Measurements from ENCODE around the gene TMEM131.
"Not testable (repeated sequence)": the region's sequence is repeated elsewhere in the genome, so short reads cannot be mapped to it uniquely, and the experiment has no call there.

TMEM131 gene

DNA sequence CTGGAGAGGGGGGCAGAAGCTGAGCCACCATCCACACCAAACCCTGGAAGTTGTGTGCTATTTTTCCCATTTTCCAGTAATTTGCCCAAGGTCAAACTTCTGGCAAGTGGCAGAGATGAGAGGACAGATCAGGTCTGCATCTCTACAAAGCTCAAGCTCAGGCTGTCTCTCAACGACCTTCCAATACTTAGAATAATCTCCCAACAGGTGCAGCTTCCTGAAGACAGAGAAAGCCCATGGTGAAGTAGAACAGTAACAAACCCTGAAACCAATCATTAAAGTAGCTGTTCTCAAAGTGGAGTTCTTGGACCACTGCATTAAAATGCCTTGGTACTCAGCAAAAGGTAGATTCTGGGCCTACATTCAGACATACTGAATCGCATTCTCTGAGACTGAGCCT lies 37.6 kb downstream of the TMEM131 start:
- Histone ChIP-seq H2BK15ac (ENCODE audit: low read length) (no peak overlapping the region), H3K9me3 (replicated peaks in 1 of 2; ENCODE audit: control insufficient read depth in 2 of 2, insufficient read depth in 1 of 2, low read depth in 1 of 2, low read length in 2 of 2) (no peaks in the 10 kb centered on the region), H3K79me1 (ENCODE audit: low read depth, low read length) (peaks cover 2% of the 10 kb centered on the region), H3K4me1 (ENCODE audit: control insufficient read depth in 2 of 2, insufficient read depth in 1 of 2, low read depth in 1 of 2, low read length in 2 of 2) (no peaks in the 10 kb centered on the region), H2AFZ (ENCODE audit: low read length) (no peak overlapping the region), H2BK5ac (ENCODE audit: low read length) (no peak overlapping the region), H3K18ac (ENCODE audit: low read length) (no peak overlapping the region), H3K4me2 (ENCODE audit: insufficient read depth, low read length, poor library complexity, severe bottlenecking) (no peak overlapping the region), H3K4ac (ENCODE audit: low read length) (no peak overlapping the region), H2BK12ac (ENCODE audit: low read length) (no peak overlapping the region), H3K36me3 (replicated peaks in 1 of 2; ENCODE audit: control insufficient read depth in 2 of 2, insufficient read depth in 2 of 2, low read length in 2 of 2) (no peaks in the 10 kb centered on the region), H2BK120ac (ENCODE audit: low read depth, low read length) (no peak overlapping the region), H4K91ac (ENCODE audit: low read depth, low read length, poor library complexity) (no peak overlapping the region), H4K8ac (ENCODE audit: low read depth, low read length) (no peak overlapping the region), H3K4me3 (ENCODE audit: low read length in 2 of 2) (no peak overlapping the region), H3K23ac (ENCODE audit: low read depth, low read length, poor library complexity) (no peak overlapping the region), H3K27ac (replicated peaks; ENCODE audit: low read length) (no peak overlapping the region), H3K27me3 (ENCODE audit: control insufficient read depth in 3 of 3, insufficient read depth in 3 of 3, low read depth in 1 of 3, low read length in 3 of 3) (no peaks in the 10 kb centered on the region), H3K14ac (ENCODE audit: low read length) (no peak overlapping the region), H2AK5ac (ENCODE audit: low read depth, low read length) (no peak overlapping the region), H3K9ac (ENCODE audit: low read depth, low read length, poor library complexity) (no peak overlapping the region)
- WGBS, 2 donors (ENCODE audit: extremely low coverage in 2 of 2, insufficient read length in 2 of 2, insufficient replicate concordance in 1 of 2) = no CpG with 5 or more reads among the region's 2 CpGs
- DNase-seq (ENCODE audit: low spot score) = no peak

DNA sequence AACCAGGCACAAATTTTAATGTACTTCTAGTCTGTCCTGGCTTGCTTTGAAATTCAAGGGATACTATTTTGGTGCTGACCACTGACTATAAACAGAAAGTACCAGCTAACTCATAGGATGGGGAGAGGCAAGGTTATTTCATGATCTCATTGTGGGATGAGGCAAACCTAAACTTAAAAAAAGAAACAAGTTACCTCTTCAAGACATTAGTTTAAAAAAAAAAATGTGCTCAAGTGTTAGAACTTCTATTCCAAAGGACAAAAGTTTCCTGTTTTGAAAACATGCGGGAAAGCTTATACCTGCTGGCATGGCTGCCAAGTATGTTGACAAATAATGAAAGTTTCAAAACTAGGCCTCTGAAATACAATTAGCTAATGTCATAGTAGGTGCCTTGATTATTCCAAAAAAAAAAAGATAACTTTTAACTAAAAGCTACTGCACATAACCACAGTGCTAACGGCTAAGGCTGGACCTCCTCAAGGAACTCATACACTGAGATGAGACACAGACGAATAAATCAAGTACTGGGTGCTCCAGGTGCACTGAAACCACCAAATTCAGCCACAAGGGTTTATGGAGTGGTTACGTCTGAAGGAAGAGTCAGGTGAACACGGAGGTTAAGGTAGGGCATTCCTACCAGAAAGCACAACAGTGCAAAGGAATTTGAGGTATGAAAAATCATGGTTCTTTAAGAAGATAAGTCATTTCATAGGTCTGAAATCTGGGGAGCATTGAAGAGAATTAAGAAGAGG lies 38.1 kb downstream of the TMEM131 start:
- Histone ChIP-seq H3K79me1 (ENCODE audit: low read depth, low read length) (peaks cover 2% of the 10 kb centered on the region), H3K14ac (ENCODE audit: low read length) (no peak overlapping the region), H3K18ac (ENCODE audit: low read length) (no peak overlapping the region), H3K27ac (replicated peaks; ENCODE audit: low read length) (no peak overlapping the region), H2BK120ac (ENCODE audit: low read depth, low read length) (no peak overlapping the region), H4K8ac (ENCODE audit: low read depth, low read length) (no peak overlapping the region), H2BK15ac (ENCODE audit: low read length) (no peak overlapping the region), H3K23ac (ENCODE audit: low read depth, low read length, poor library complexity) (no peak overlapping the region), H2BK5ac (ENCODE audit: low read length) (no peak overlapping the region), H2BK12ac (ENCODE audit: low read length) (no peak overlapping the region), H2AFZ (ENCODE audit: low read length) (no peak overlapping the region), H3K4ac (ENCODE audit: low read length) (no peak overlapping the region), H3K9me3 (replicated peaks in 1 of 2; ENCODE audit: control insufficient read depth in 2 of 2, insufficient read depth in 1 of 2, low read depth in 1 of 2, low read length in 2 of 2) (no peaks in the 10 kb centered on the region), H2AK5ac (ENCODE audit: low read depth, low read length) (no peak overlapping the region), H3K4me3 (ENCODE audit: low read length in 2 of 2) (no peak overlapping the region), H4K91ac (ENCODE audit: low read depth, low read length, poor library complexity) (no peak overlapping the region), H3K4me1 (ENCODE audit: control insufficient read depth in 2 of 2, insufficient read depth in 1 of 2, low read depth in 1 of 2, low read length in 2 of 2) (no peaks in the 10 kb centered on the region), H3K36me3 (replicated peaks in 1 of 2; ENCODE audit: control insufficient read depth in 2 of 2, insufficient read depth in 2 of 2, low read length in 2 of 2) (no peaks in the 10 kb centered on the region), H3K4me2 (ENCODE audit: insufficient read depth, low read length, poor library complexity, severe bottlenecking) (no peak overlapping the region), H3K9ac (ENCODE audit: low read depth, low read length, poor library complexity) (no peak overlapping the region), H3K27me3 (ENCODE audit: control insufficient read depth in 3 of 3, insufficient read depth in 3 of 3, low read depth in 1 of 3, low read length in 3 of 3) (no peaks in the 10 kb centered on the region)
- DNase-seq (ENCODE audit: low spot score) = no peak
- WGBS, 2 donors (ENCODE audit: extremely low coverage in 2 of 2, insufficient read length in 2 of 2, insufficient replicate concordance in 1 of 2) = no CpG with 5 or more reads among the region's 5 CpGs

DNA sequence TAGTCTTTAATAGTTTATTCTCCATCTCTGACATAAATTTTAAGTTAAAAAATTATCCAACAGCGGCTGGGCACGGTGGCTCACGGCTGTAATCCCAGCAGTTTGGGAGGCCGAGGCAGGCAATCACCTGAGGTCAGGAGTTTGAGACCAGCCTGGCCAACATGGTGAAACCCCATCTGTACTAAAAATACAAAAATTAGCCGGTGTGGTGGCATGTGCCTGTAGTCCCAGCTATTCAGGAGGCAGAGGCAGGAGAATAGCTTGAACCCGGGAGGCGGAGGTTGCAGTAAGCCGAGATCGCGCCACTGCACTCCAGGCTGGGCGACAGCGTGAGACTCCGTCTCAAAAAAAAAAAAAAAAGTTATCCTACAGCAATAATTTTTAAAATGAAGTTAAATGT lies 39.0 kb downstream of the TMEM131 start:
- WGBS, 2 donors (ENCODE audit: extremely low coverage in 2 of 2, insufficient read length in 2 of 2, insufficient replicate concordance in 1 of 2) = no CpG with 5 or more reads among the region's 13 CpGs
- not testable (repeated sequence) for H3K4me3 ChIP-seq (ENCODE audit: low read length in 2 of 2)

DNA sequence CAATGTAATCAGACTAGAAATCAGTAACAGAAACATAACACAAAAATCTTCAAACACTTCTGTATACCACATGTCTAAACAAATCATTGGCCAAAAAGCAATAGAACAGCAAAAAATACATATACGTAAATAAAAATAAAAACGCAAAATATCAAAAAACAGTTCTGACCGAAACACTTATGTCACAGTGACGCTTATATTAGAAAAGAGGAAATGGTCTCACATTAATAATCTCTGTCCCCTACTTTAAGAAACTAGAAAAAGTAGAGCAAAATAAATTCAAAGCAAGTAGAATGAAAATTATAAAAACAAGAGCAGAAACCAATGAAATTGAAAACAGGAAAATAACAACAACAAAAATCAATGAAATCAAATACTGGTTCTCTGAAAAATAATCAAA lies 41.9 kb downstream of the TMEM131 start:
- Histone ChIP-seq H2BK120ac (ENCODE audit: low read depth, low read length) (no peak overlapping the region), H4K91ac (ENCODE audit: low read depth, low read length, poor library complexity) (no peak overlapping the region), H3K9ac (ENCODE audit: low read depth, low read length, poor library complexity) (no peak overlapping the region), H2AFZ (ENCODE audit: low read length) (no peak overlapping the region), H3K9me3 (replicated peaks in 1 of 2; ENCODE audit: control insufficient read depth in 2 of 2, insufficient read depth in 1 of 2, low read depth in 1 of 2, low read length in 2 of 2) (no peaks in the 10 kb centered on the region), H2BK15ac (ENCODE audit: low read length) (no peak overlapping the region), H4K8ac (ENCODE audit: low read depth, low read length) (no peak overlapping the region), H3K79me1 (ENCODE audit: low read depth, low read length) (peaks cover 2% of the 10 kb centered on the region), H2BK5ac (ENCODE audit: low read length) (no peak overlapping the region), H3K27me3 (ENCODE audit: control insufficient read depth in 3 of 3, insufficient read depth in 3 of 3, low read depth in 1 of 3, low read length in 3 of 3) (no peaks in the 10 kb centered on the region), H3K4me3 (ENCODE audit: low read length in 2 of 2) (no peak overlapping the region), H3K36me3 (replicated peaks in 1 of 2; ENCODE audit: control insufficient read depth in 2 of 2, insufficient read depth in 2 of 2, low read length in 2 of 2) (no peaks in the 10 kb centered on the region), H2BK12ac (ENCODE audit: low read length) (no peak overlapping the region), H2AK5ac (ENCODE audit: low read depth, low read length) (no peak overlapping the region), H3K18ac (ENCODE audit: low read length) (no peak overlapping the region), H3K23ac (ENCODE audit: low read depth, low read length, poor library complexity) (no peak overlapping the region), H3K4me2 (ENCODE audit: insufficient read depth, low read length, poor library complexity, severe bottlenecking) (no peak overlapping the region), H3K4ac (ENCODE audit: low read length) (no peak overlapping the region), H3K14ac (ENCODE audit: low read length) (no peak overlapping the region), H3K4me1 (ENCODE audit: control insufficient read depth in 2 of 2, insufficient read depth in 1 of 2, low read depth in 1 of 2, low read length in 2 of 2) (peaks cover 0 to 4% of the 10 kb centered on the region in 2 donors), H3K27ac (replicated peaks; ENCODE audit: low read length) (no peak overlapping the region)
- no peak for DNase-seq (ENCODE audit: low spot score)
- WGBS, 2 donors (ENCODE audit: extremely low coverage in 2 of 2, insufficient read length in 2 of 2, insufficient replicate concordance in 1 of 2) = 100% methylated on average over 3 of the region's 4 CpGs; no CpG with 5 or more reads in 1 of the 2 donors

More for the DNA sequence above, 39.0 kb downstream of the TMEM131 start:
- H3K4me2 ChIP-seq (ENCODE audit: insufficient read depth, low read length, poor library complexity, severe bottlenecking); H3K9me3 ChIP-seq (replicated peaks in 1 of 2; ENCODE audit: control insufficient read depth in 2 of 2, insufficient read depth in 1 of 2, low read depth in 1 of 2, low read length in 2 of 2); H2BK12ac ChIP-seq (ENCODE audit: low read length); H3K9ac ChIP-seq (ENCODE audit: low read depth, low read length, poor library complexity); H2BK5ac ChIP-seq (ENCODE audit: low read length); H4K91ac ChIP-seq (ENCODE audit: low read depth, low read length, poor library complexity); H3K27me3 ChIP-seq (ENCODE audit: control insufficient read depth in 3 of 3, insufficient read depth in 3 of 3, low read depth in 1 of 3, low read length in 3 of 3); H3K23ac ChIP-seq (ENCODE audit: low read depth, low read length, poor library complexity); H3K36me3 ChIP-seq (replicated peaks in 1 of 2; ENCODE audit: control insufficient read depth in 2 of 2, insufficient read depth in 2 of 2, low read length in 2 of 2); H2AFZ ChIP-seq (ENCODE audit: low read length); H2BK15ac ChIP-seq (ENCODE audit: low read length); H2AK5ac ChIP-seq (ENCODE audit: low read depth, low read length); H3K79me1 ChIP-seq (ENCODE audit: low read depth, low read length); H3K18ac ChIP-seq (ENCODE audit: low read length); H3K4ac ChIP-seq (ENCODE audit: low read length); H3K27ac ChIP-seq (replicated peaks; ENCODE audit: low read length); H3K4me1 ChIP-seq (ENCODE audit: control insufficient read depth in 2 of 2, insufficient read depth in 1 of 2, low read depth in 1 of 2, low read length in 2 of 2); H3K14ac ChIP-seq (ENCODE audit: low read length); H2BK120ac ChIP-seq (ENCODE audit: low read depth, low read length); H4K8ac ChIP-seq (ENCODE audit: low read depth, low read length); DNase-seq (ENCODE audit: low spot score): not testable (repeated sequence)

Data from neuronal stem cell (in vitro differentiated cells).